ENCODE data around the gene IL36RN.

- TF ChIP-seq GATA3 (IDR thresholded peaks at IDR 0.05; ENCODE audit: low read depth, low read length) (no peak), GATA2 (IDR thresholded peaks at IDR 0.05; ENCODE audit: low read depth, low read length) (no peak)
Measured at GRCh38 chr2:113103277-113103676, 44.3 kb downstream of the IL36RN start.

Data from SH-SY5Y (cell line).